NT2/D1 (cell line): ENCODE results near the gene GRM7.

Experiments used
- DNase-seq: peaks from one replicate; pipeline ENCODE4 v3.0.0-alpha.2; 2011; ENCODE audit warnings: low read depth, low spot score
- H3K27me3 ChIP-seq: 2 replicates; pipeline ENCODE4 v1.6.0; 2011; ENCODE audit warnings: mild to moderate bottlenecking; ENCODE audit not compliant: insufficient read length, insufficient read depth
- H3K36me3 ChIP-seq: 2 replicates; pipeline ENCODE4 v1.6.1; 2011; ENCODE audit warnings: mild to moderate bottlenecking, low read length, mixed read lengths; ENCODE audit not compliant: insufficient read depth, insufficient read length
- H3K4me1 ChIP-seq: 2 replicates; pipeline ENCODE4 v1.5.1; 2011; ENCODE audit not compliant: insufficient read depth, insufficient read length
- H3K4me3 ChIP-seq: 2 replicates; pipeline ENCODE4 v1.5.1; 2011; ENCODE audit warnings: low read depth; ENCODE audit not compliant: insufficient read length
- H3K9ac ChIP-seq: 2 replicates; pipeline ENCODE4 v1.6.0; 2011; ENCODE audit warnings: low read depth; ENCODE audit not compliant: insufficient read length
- H3K9me3 ChIP-seq: 2 replicates; pipeline ENCODE4 v1.5.1; 2011; ENCODE audit warnings: mild to moderate bottlenecking, low read length; ENCODE audit not compliant: insufficient read depth
- SUZ12 ChIP-seq: IDR thresholded peaks from 2 replicates; pipeline ENCODE4 v1.6.1; 2011; ENCODE audit not compliant: insufficient read length, insufficient read depth; ENCODE audit errors: extremely low read depth
- YY1 ChIP-seq: IDR thresholded peaks from 2 replicates; pipeline ENCODE4 v1.6.1; 2011; ENCODE audit not compliant: insufficient read length, insufficient read depth
- ZNF274 ChIP-seq: IDR thresholded peaks from 2 replicates; pipeline ENCODE4 v1.6.1; 2011; ENCODE audit warnings: mild to moderate bottlenecking, low read depth, low read length

The GRM7 gene

GRCh38 chr3:7371693-7372572, 511.0 kb downstream of the GRM7 start:
- H3K9ac ChIP-seq, result no peak overlapping the region
- H3K9me3 ChIP-seq, result no peaks in the 10 kb centered on the region
- TF ChIP-seq ZNF274, result no peak
- no peak for TF ChIP-seq YY1
- TF ChIP-seq SUZ12, result no peak

GRCh38 chr3:7377103-7377502, 516.2 kb downstream of the GRM7 start:
- Histone ChIP-seq H3K9ac (no peak overlapping the region), H3K27me3 (no peaks in the 10 kb centered on the region), H3K36me3 (no peaks in the 10 kb centered on the region), H3K4me3 (no peak overlapping the region), H3K9me3 (no peaks in the 10 kb centered on the region), H3K4me1 (no peaks in the 10 kb centered on the region)
- no peak for TF ChIP-seq YY1
- TF ChIP-seq ZNF274, result no peak
- TF ChIP-seq SUZ12, result no peak
- DNase-seq, result no peak

More at GRCh38 chr3:7371693-7372572, 511.0 kb downstream of the GRM7 start:
- H3K4me3 ChIP-seq, result no peak overlapping the region
- H3K4me1 ChIP-seq, result no peaks in the 10 kb centered on the region
- no peak for DNase-seq
- no peaks in the 10 kb centered on the region for H3K27me3 ChIP-seq
- H3K36me3 ChIP-seq, result no peaks in the 10 kb centered on the region

- H3K27me3 ChIP-seq, result no peaks in the 10 kb centered on the region
- no peak overlapping the region for H3K4me3 ChIP-seq
- no peaks in the 10 kb centered on the region for H3K4me1 ChIP-seq
- TF ChIP-seq ZNF274 (no peak), YY1 (no peak), SUZ12 (no peak)
- H3K9ac ChIP-seq, result no peak overlapping the region
- H3K36me3 ChIP-seq, result no peaks in the 10 kb centered on the region
- no peaks in the 10 kb centered on the region for H3K9me3 ChIP-seq
- no peak for DNase-seq
Observed at GRCh38 chr3:7381741-7382140, 520.8 kb downstream of the GRM7 start.

- TF ChIP-seq YY1 (no peak), ZNF274 (no peak), SUZ12 (no peak)
- no peaks in the 10 kb centered on the region for H3K36me3 ChIP-seq
- no peak for DNase-seq
- no peaks in the 10 kb centered on the region for H3K4me1 ChIP-seq
- no peak overlapping the region for H3K9ac ChIP-seq
- no peaks in the 10 kb centered on the region for H3K9me3 ChIP-seq
- H3K27me3 ChIP-seq, result no peaks in the 10 kb centered on the region
- H3K4me3 ChIP-seq, result no peak overlapping the region
Observed at GRCh38 chr3:7382293-7383010, 521.5 kb downstream of the GRM7 start.

- no peaks in the 10 kb centered on the region for H3K9me3 ChIP-seq
- H3K9ac ChIP-seq, result no peak overlapping the region
- no peaks in the 10 kb centered on the region for H3K36me3 ChIP-seq
- no peaks in the 10 kb centered on the region for H3K27me3 ChIP-seq
- H3K4me1 ChIP-seq, result no peaks in the 10 kb centered on the region
- no peak for TF ChIP-seq ZNF274
- no peak for TF ChIP-seq YY1
- TF ChIP-seq SUZ12, result no peak
- H3K4me3 ChIP-seq, result no peak overlapping the region
- no peak for DNase-seq
Observed at GRCh38 chr3:7385635-7386034, 524.7 kb downstream of the GRM7 start.

GRCh38 chr3:7388026-7388425, 527.1 kb downstream of the GRM7 start:
- Histone ChIP-seq H3K36me3 (no peaks in the 10 kb centered on the region), H3K9me3 (no peaks in the 10 kb centered on the region), H3K4me3 (no peak overlapping the region), H3K27me3 (no peaks in the 10 kb centered on the region), H3K4me1 (no peaks in the 10 kb centered on the region), H3K9ac (no peak overlapping the region)
- no peak for DNase-seq
- TF ChIP-seq YY1, result no peak
- TF ChIP-seq ZNF274, result no peak

- no peak for DNase-seq
- H3K36me3 ChIP-seq, result no peaks in the 10 kb centered on the region
- no peaks in the 10 kb centered on the region for H3K4me1 ChIP-seq
- no peaks in the 10 kb centered on the region for H3K9me3 ChIP-seq
- no peaks in the 10 kb centered on the region for H3K27me3 ChIP-seq
- no peak overlapping the region for H3K4me3 ChIP-seq
- no peak for TF ChIP-seq SUZ12
- TF ChIP-seq ZNF274, result no peak
- TF ChIP-seq YY1, result no peak
- H3K9ac ChIP-seq, result no peak overlapping the region
Observed at GRCh38 chr3:7392206-7392605, 531.3 kb downstream of the GRM7 start.
